ENCODE data around the gene FMO5. TPM values are rescaled to one million over a fixed set of nuclear protein-coding genes. Genes with fewer than 3 reads are reported as not detected.
A peak's percentile ranks its signal among the peaks of the same experiment; 100 is the strongest.

FMO5 gene
- total RNA-seq, 6 donors from 2014 or later, result 37.4 to 258 (median 121) TPM

- TF ChIP-seq EP300 (IDR thresholded peaks at IDR 0.05) (no peak), POLR2A (IDR thresholded peaks at IDR 0.05) (no peak), POLR2AphosphoS5 (IDR thresholded peaks at IDR 0.05) (no peak), CTCF (IDR thresholded peaks at IDR 0.05) (no peak)
- DNase-seq (no peak), ATAC-seq (ENCODE audit: low FRiP score in 2 of 2) (no peak)
- Histone ChIP-seq H3K27ac (peak overlapping the region in 2 of 4 donors; percentile 18 to 33), H3K9me3 (no peaks in the 10 kb centered on the region), H3K27me3 (no peaks in the 10 kb centered on the region), H3K4me3 (no peak overlapping the region), H3K36me3 (peaks cover 0 to 3% (median 0%) of the 10 kb centered on the region in 4 donors), H3K4me1 (peaks cover 5 to 23% (median 11%) of the 10 kb centered on the region in 4 donors)
- WGBS, 2 donors, result 85 to 93% methylated on average over 4 of the region's 4 CpGs
Observed at GRCh38 chr1:147247656-147248238, 22.6 kb upstream of the FMO5 start.

- Histone ChIP-seq H3K27ac (peak overlapping the region in 2 of 4 donors; percentile 18 to 33), H3K4me3 (no peak overlapping the region), H3K36me3 (no peaks in the 10 kb centered on the region), H3K9me3 (no peaks in the 10 kb centered on the region), H3K4me1 (peaks cover 8 to 26% (median 13%) of the 10 kb centered on the region in 4 donors), H3K27me3 (no peaks in the 10 kb centered on the region)
- 67 to 72% methylated on average over 2 of the region's 2 CpGs for WGBS, 2 donors
- TF ChIP-seq EP300 (IDR thresholded peaks at IDR 0.05) (no peak), CTCF (IDR thresholded peaks at IDR 0.05) (no peak), POLR2AphosphoS5 (IDR thresholded peaks at IDR 0.05) (no peak), POLR2A (IDR thresholded peaks at IDR 0.05) (no peak)
- no peak for ATAC-seq (ENCODE audit: low FRiP score in 2 of 2)
- peak in 1 of 2 donors; percentile 54 for DNase-seq
Observed at GRCh38 chr1:147246910-147247655, 21.9 kb upstream of the FMO5 start.

- TF ChIP-seq POLR2A (IDR thresholded peaks at IDR 0.05), result no peak
- no peak for TF ChIP-seq POLR2AphosphoS5 (IDR thresholded peaks at IDR 0.05)
- no peak for TF ChIP-seq CTCF (IDR thresholded peaks at IDR 0.05)
- no peaks in the 10 kb centered on the region for H3K9me3 ChIP-seq
- no peak overlapping the region for H3K4me3 ChIP-seq
- H3K27ac ChIP-seq, result no peak overlapping the region
- ATAC-seq (ENCODE audit: low FRiP score in 2 of 2), result no peak
- WGBS, 2 donors, result 60 to 98% methylated on average over 2 of the region's 2 CpGs
- H3K4me1 ChIP-seq, result peaks cover 11 to 32% (median 18%) of the 10 kb centered on the region in 4 donors
- no peaks in the 10 kb centered on the region for H3K36me3 ChIP-seq
- DNase-seq, result no peak
- no peaks in the 10 kb centered on the region for H3K27me3 ChIP-seq
Observed at GRCh38 chr1:147246044-147246690, 21.0 kb upstream of the FMO5 start.

- Histone ChIP-seq H3K36me3 (no peaks in the 10 kb centered on the region), H3K9me3 (no peaks in the 10 kb centered on the region), H3K27ac (peak overlapping the region in 1 of 4 donors; percentile 2), H3K27me3 (no peaks in the 10 kb centered on the region), H3K4me3 (no peak overlapping the region), H3K4me1 (peaks cover 11 to 32% (median 18%) of the 10 kb centered on the region in 4 donors)
- ATAC-seq (ENCODE audit: low FRiP score in 2 of 2) (no peak), DNase-seq (no peak)
- WGBS, 2 donors, result 57 to 70% methylated on average over 3 of the region's 3 CpGs
- TF ChIP-seq POLR2A (IDR thresholded peaks at IDR 0.05), result no peak
- TF ChIP-seq POLR2AphosphoS5 (IDR thresholded peaks at IDR 0.05), result no peak
- no peak for TF ChIP-seq CTCF (IDR thresholded peaks at IDR 0.05)
- peak in 1 of 4 donors; percentile 75 for TF ChIP-seq EP300 (IDR thresholded peaks at IDR 0.05)
Observed at GRCh38 chr1:147245586-147246021, 20.5 kb upstream of the FMO5 start.

All from upper lobe of left lung (tissue), 6 donors.